Activated CD4-positive, alpha-beta T cell treated with anti-CD3 and anti-CD28 coated beads for 36 hours (primary cell): ENCODE results near the gene TENM3. TPM values are rescaled to one million over a fixed set of nuclear protein-coding genes. Genes with fewer than 3 reads are reported as not detected.

Experiments used
- ATAC-seq: fragments of 200-7000 bp; cut with Tn5 transposase; one replicate; pipeline ENCODE4 v1.10.0; 2021; ENCODE audit warnings: mild to moderate bottlenecking, moderate library complexity
- CTCF ChIA-PET: fragments of 350-600 bp; sonication (Branson Sonifier 250); formaldehyde crosslinking; loops from one replicate; lab custom pipeline; 2021; ENCODE audit warnings: antibody characterized with exemption; lab: Charles Lee
- POLR2A ChIA-PET: fragments of 350-600 bp; sonication (Branson Sonifier 250); formaldehyde crosslinking; loops from one replicate; lab custom pipeline; 2021; ENCODE audit warnings: antibody characterized with exemption, inconsistent platforms; lab: Charles Lee
- DNase-seq: peaks from one replicate; pipeline ENCODE4 v3.0.0-alpha.2; 2020
- H3K27ac Mint-ChIP-seq: one replicate; pipeline ENCODE4 v1.8.0; 2021; ENCODE audit warnings: mixed read lengths
- H3K27me3 Mint-ChIP-seq: one replicate; pipeline ENCODE4 v1.8.0; 2021; ENCODE audit warnings: mixed read lengths
- H3K36me3 Mint-ChIP-seq: one replicate; pipeline ENCODE4 v1.8.0; 2021; ENCODE audit warnings: low read depth, mixed read lengths
- H3K4me1 Mint-ChIP-seq: one replicate; pipeline ENCODE4 v1.8.0; 2021; ENCODE audit warnings: mixed read lengths
- H3K4me3 Mint-ChIP-seq: one replicate; pipeline ENCODE4 v1.8.0; 2021; ENCODE audit warnings: mild to moderate bottlenecking, moderate library complexity, mixed read lengths
- H3K9me3 Mint-ChIP-seq: one replicate; pipeline ENCODE4 v1.8.0; 2021; ENCODE audit warnings: low read depth, mixed read lengths
- intact Hi-C, 2 experiments: fragments of 100-400 bp; cut with DNase I in 1 of 2; cut with micrococcal nuclease in 1 of 2; formaldehyde crosslinking; loops; one replicate each; pipeline versions ENCODE4 v1.14.2 to v1.15.1; 2022 to 2024; cut with DNase I, micrococcal nuclease
- total RNA-seq, 2 experiments: library from RNA; stranded (reverse); gene quantifications; one replicate each; pipeline ENCODE4 v1.2.3, GENCODE V29; 2021

The TENM3 gene
- total RNA-seq, 2 experiments from 2014 or later, result not detected

GRCh38 chr4:182394181-182394580 is 151.0 kb downstream of the TENM3 start:
- POLR2A ChIA-PET, result no interaction called here
- no peak for ATAC-seq
- H3K27ac Mint-ChIP-seq, result no peak overlapping the region
- H3K36me3 Mint-ChIP-seq, result no peaks in the 10 kb centered on the region
- peaks cover 2% of the 10 kb centered on the region for H3K27me3 Mint-ChIP-seq
- H3K9me3 Mint-ChIP-seq, result no peaks in the 10 kb centered on the region
- DNase-seq, result no peak
- intact Hi-C loops, result no loop called here
- no peaks in the 10 kb centered on the region for H3K4me1 Mint-ChIP-seq
- CTCF ChIA-PET, result no interaction called here
- H3K4me3 Mint-ChIP-seq, result no peak overlapping the region

GRCh38 chr4:182400081-182400480 is 156.9 kb downstream of the TENM3 start:
- H3K27ac Mint-ChIP-seq, result no peak overlapping the region
- no peak for ATAC-seq
- H3K27me3 Mint-ChIP-seq, result peaks cover 4% of the 10 kb centered on the region
- intact Hi-C loops, result no loop called here
- no peak overlapping the region for H3K4me3 Mint-ChIP-seq
- H3K9me3 Mint-ChIP-seq, result no peaks in the 10 kb centered on the region
- POLR2A ChIA-PET, result no interaction called here
- DNase-seq, result no peak
- CTCF ChIA-PET, result interaction anchor here (0.6 to 1.5 kb wide), 2 partner anchors 9 to 1087 kb away, joined by 3 to 4 read pairs; no protein-coding TSS in a partner anchor
- H3K36me3 Mint-ChIP-seq, result no peaks in the 10 kb centered on the region
- H3K4me1 Mint-ChIP-seq, result no peaks in the 10 kb centered on the region

- CTCF ChIA-PET, result interaction anchor here (0.6 kb wide), 1 partner anchor 1086 kb away, joined by 4 read pairs; no protein-coding TSS in a partner anchor
- ATAC-seq, result no peak
Observed at GRCh38 chr4:182400790-182401189, 157.6 kb downstream of the TENM3 start.

GRCh38 chr4:182404376-182404775 is 161.2 kb downstream of the TENM3 start:
- ChIA-PET POLR2A (no interaction called here), CTCF (no interaction called here)
- ATAC-seq (no peak), DNase-seq (no peak)
- H3K27ac Mint-ChIP-seq, result no peak overlapping the region
- H3K9me3 Mint-ChIP-seq, result no peaks in the 10 kb centered on the region
- no peaks in the 10 kb centered on the region for H3K36me3 Mint-ChIP-seq
- H3K4me3 Mint-ChIP-seq, result no peak overlapping the region
- H3K27me3 Mint-ChIP-seq, result peaks cover 5% of the 10 kb centered on the region
- intact Hi-C loops, result no loop called here
- H3K4me1 Mint-ChIP-seq, result no peaks in the 10 kb centered on the region

More at GRCh38 chr4:182400790-182401189, 157.6 kb downstream of the TENM3 start:
- H3K27me3 Mint-ChIP-seq, result peaks cover 7% of the 10 kb centered on the region
- H3K4me3 Mint-ChIP-seq, result no peak overlapping the region
- POLR2A ChIA-PET, result no interaction called here
- intact Hi-C loops, result no loop called here
- DNase-seq, result no peak
- H3K27ac Mint-ChIP-seq, result no peak overlapping the region
- H3K9me3 Mint-ChIP-seq, result no peaks in the 10 kb centered on the region
- H3K4me1 Mint-ChIP-seq, result no peaks in the 10 kb centered on the region
- H3K36me3 Mint-ChIP-seq, result no peaks in the 10 kb centered on the region

- ChIA-PET CTCF (no interaction called here), POLR2A (no interaction called here)
- H3K27ac Mint-ChIP-seq, result no peak overlapping the region
- no peaks in the 10 kb centered on the region for H3K9me3 Mint-ChIP-seq
- ATAC-seq (no peak), DNase-seq (no peak)
- intact Hi-C loops, result no loop called here
- peaks cover 5% of the 10 kb centered on the region for H3K27me3 Mint-ChIP-seq
- H3K4me3 Mint-ChIP-seq, result no peak overlapping the region
- no peaks in the 10 kb centered on the region for H3K4me1 Mint-ChIP-seq
- H3K36me3 Mint-ChIP-seq, result no peaks in the 10 kb centered on the region
Observed at GRCh38 chr4:182405087-182405486, 161.9 kb downstream of the TENM3 start.

GRCh38 chr4:182409271-182409670 is 166.1 kb downstream of the TENM3 start:
- Mint-ChIP-seq H3K27me3 (peaks cover 6% of the 10 kb centered on the region), H3K4me1 (no peaks in the 10 kb centered on the region), H3K36me3 (no peaks in the 10 kb centered on the region), H3K9me3 (peaks cover 5% of the 10 kb centered on the region), H3K4me3 (no peak overlapping the region), H3K27ac (no peak overlapping the region)
- ChIA-PET CTCF (interaction anchor here (1.4 kb wide), 1 partner anchor 10 kb away, joined by 3 read pairs; no protein-coding TSS in a partner anchor), POLR2A (no interaction called here)
- DNase-seq (no peak), ATAC-seq (no peak)
- intact Hi-C loops, result no loop called here

- Mint-ChIP-seq H3K36me3 (no peaks in the 10 kb centered on the region), H3K27me3 (peaks cover 4% of the 10 kb centered on the region), H3K27ac (no peak overlapping the region), H3K9me3 (peaks cover 5% of the 10 kb centered on the region), H3K4me3 (no peak overlapping the region), H3K4me1 (no peaks in the 10 kb centered on the region)
- intact Hi-C loops, result no loop called here
- POLR2A ChIA-PET, result no interaction called here
- DNase-seq, result no peak
- no peak for ATAC-seq
- CTCF ChIA-PET, result no interaction called here
Observed at GRCh38 chr4:182411391-182411790, 168.2 kb downstream of the TENM3 start.

- ATAC-seq (no peak), DNase-seq (no peak)
- intact Hi-C loops, result no loop called here
- Mint-ChIP-seq H3K9me3 (peaks cover 5% of the 10 kb centered on the region), H3K27ac (no peak overlapping the region), H3K4me1 (no peaks in the 10 kb centered on the region), H3K4me3 (no peak overlapping the region), H3K36me3 (no peaks in the 10 kb centered on the region), H3K27me3 (peaks cover 4% of the 10 kb centered on the region)
- ChIA-PET CTCF (no interaction called here), POLR2A (no interaction called here)
Observed at GRCh38 chr4:182413550-182413949, 170.3 kb downstream of the TENM3 start.

- no peaks in the 10 kb centered on the region for H3K36me3 Mint-ChIP-seq
- H3K27ac Mint-ChIP-seq, result no peak overlapping the region
- no peaks in the 10 kb centered on the region for H3K4me1 Mint-ChIP-seq
- intact Hi-C loops, result no loop called here
- H3K4me3 Mint-ChIP-seq, result no peak overlapping the region
- ChIA-PET POLR2A (no interaction called here), CTCF (interaction anchor here (0.7 to 1.1 kb wide), 2 partner anchors 8 to 13 kb away, joined by 3 to 4 read pairs; no protein-coding TSS in a partner anchor)
- H3K27me3 Mint-ChIP-seq, result peaks cover 4% of the 10 kb centered on the region
- ATAC-seq (no peak), DNase-seq (no peak)
- H3K9me3 Mint-ChIP-seq, result peaks cover 5% of the 10 kb centered on the region
Observed at GRCh38 chr4:182415116-182415515, 171.9 kb downstream of the TENM3 start.

GRCh38 chr4:182416067-182416466 is 172.9 kb downstream of the TENM3 start:
- H3K27me3 Mint-ChIP-seq, result peaks cover 2% of the 10 kb centered on the region
- intact Hi-C loops, result no loop called here
- ATAC-seq, result no peak
- CTCF ChIA-PET, result no interaction called here
- no peak overlapping the region for H3K27ac Mint-ChIP-seq
- DNase-seq, result no peak
- no peaks in the 10 kb centered on the region for H3K4me1 Mint-ChIP-seq
- no peaks in the 10 kb centered on the region for H3K36me3 Mint-ChIP-seq
- POLR2A ChIA-PET, result no interaction called here
- peaks cover 5% of the 10 kb centered on the region for H3K9me3 Mint-ChIP-seq
- no peak overlapping the region for H3K4me3 Mint-ChIP-seq

- H3K4me3 Mint-ChIP-seq, result no peak overlapping the region
- no peak for DNase-seq
- no peak for ATAC-seq
- no peaks in the 10 kb centered on the region for H3K36me3 Mint-ChIP-seq
- H3K4me1 Mint-ChIP-seq, result no peaks in the 10 kb centered on the region
- CTCF ChIA-PET, result no interaction called here
- POLR2A ChIA-PET, result no interaction called here
- no peak overlapping the region for H3K27ac Mint-ChIP-seq
- H3K9me3 Mint-ChIP-seq, result no peaks in the 10 kb centered on the region
- intact Hi-C loops, result no loop called here
- H3K27me3 Mint-ChIP-seq, result no peaks in the 10 kb centered on the region
Observed at GRCh38 chr4:182418054-182418734, 175.0 kb downstream of the TENM3 start.

- Mint-ChIP-seq H3K9me3 (no peaks in the 10 kb centered on the region), H3K27me3 (no peaks in the 10 kb centered on the region), H3K4me3 (no peak overlapping the region), H3K4me1 (no peaks in the 10 kb centered on the region), H3K27ac (no peak overlapping the region), H3K36me3 (no peaks in the 10 kb centered on the region)
- no peak for DNase-seq
- POLR2A ChIA-PET, result no interaction called here
- CTCF ChIA-PET, result no interaction called here
- intact Hi-C loops, result no loop called here
- ATAC-seq, result no peak
Observed at GRCh38 chr4:182420189-182420588, 177.0 kb downstream of the TENM3 start.
